Activated CD4-positive, alpha-beta T cell treated with anti-CD3 and anti-CD28 coated beads, Interleukin-2, Interleukin-4, amounts not matched to agents 100 ng/mL and 50 ng/mL, durations not matched to agents 16 hours and 8 hours (primary cell): Measurements from ENCODE around the gene PLXND1.
A peak's percentile ranks its signal among the peaks of the same experiment; 100 is the strongest.

Experiments used
- DNase-seq: peaks from one replicate; pipeline ENCODE4 v3.0.0-alpha.2; 2020; ENCODE audit warnings: low spot score

Gene PLXND1

DNA sequence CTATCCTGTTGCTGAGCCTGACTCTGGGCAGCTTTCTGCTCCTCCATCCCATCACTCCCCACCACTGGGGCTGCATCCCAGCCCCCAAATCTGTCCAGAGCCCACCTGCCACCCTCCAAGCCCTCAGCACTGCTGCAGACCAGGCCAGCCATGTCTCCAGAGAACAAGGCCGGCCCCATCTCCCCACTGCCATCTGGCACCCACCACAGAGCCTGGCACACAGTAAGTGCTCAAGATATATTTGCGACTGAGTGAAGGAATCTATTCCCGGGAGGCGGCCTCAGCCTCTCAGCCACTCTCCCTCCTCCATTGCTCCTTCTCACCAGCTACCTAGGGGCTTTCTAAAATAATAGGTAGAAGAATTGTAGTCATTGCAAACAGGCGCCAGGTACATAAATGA lies 4.8 kb downstream of the PLXND1 start:
- DNase-seq, result no peak

- DNase-seq, result no peak
These were observed 6.1 kb downstream of the PLXND1 start for GRCh38 chr3:129600348-129600747.

GRCh38 chr3:129599607-129600006 lies 6.9 kb downstream of the PLXND1 start:
- DNase-seq, result no peak

- no peak for DNase-seq
These were observed 7.4 kb downstream of the PLXND1 start for GRCh38 chr3:129599073-129599472.

DNA sequence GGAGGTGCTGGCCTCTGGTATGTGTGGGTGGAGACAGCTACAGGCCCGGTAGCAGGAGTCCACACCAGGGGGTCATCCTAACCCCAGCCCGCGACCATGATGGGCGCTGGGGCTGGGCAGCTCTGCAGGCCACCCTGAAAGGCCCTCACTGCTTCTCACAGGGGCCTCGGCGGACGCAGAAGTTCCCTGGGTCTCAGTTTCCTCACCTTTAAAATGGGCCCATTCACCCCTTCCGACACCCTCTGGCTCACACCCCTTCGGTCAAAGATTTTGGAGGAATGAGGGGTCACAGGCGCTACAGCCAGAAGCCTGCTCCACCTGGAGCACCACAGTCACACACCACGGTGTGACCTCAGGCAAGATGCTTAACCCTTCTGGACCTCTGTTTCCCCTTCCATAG lies 8.0 kb downstream of the PLXND1 start:
- DNase-seq, result no peak

DNA sequence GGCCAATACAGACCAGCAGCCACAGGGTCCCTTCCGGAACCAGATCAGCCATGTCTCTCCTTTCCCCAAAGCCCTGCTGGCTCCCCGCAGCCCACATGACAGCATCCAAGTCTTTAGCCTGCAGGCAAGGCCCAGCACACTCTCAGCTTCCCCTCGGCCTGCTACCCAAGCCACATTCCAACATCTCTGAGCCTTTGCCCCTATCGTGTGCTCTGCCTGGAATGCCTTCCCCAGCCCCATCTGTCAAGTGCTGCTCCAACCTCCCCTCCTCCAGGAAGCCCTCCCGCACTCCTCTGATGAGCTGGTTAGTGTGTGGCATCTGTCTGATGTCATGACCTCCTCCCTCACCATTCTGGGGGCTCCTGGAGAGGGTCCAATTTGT lies 8.5 kb downstream of the PLXND1 start:
- DNase-seq, result no peak

DNA sequence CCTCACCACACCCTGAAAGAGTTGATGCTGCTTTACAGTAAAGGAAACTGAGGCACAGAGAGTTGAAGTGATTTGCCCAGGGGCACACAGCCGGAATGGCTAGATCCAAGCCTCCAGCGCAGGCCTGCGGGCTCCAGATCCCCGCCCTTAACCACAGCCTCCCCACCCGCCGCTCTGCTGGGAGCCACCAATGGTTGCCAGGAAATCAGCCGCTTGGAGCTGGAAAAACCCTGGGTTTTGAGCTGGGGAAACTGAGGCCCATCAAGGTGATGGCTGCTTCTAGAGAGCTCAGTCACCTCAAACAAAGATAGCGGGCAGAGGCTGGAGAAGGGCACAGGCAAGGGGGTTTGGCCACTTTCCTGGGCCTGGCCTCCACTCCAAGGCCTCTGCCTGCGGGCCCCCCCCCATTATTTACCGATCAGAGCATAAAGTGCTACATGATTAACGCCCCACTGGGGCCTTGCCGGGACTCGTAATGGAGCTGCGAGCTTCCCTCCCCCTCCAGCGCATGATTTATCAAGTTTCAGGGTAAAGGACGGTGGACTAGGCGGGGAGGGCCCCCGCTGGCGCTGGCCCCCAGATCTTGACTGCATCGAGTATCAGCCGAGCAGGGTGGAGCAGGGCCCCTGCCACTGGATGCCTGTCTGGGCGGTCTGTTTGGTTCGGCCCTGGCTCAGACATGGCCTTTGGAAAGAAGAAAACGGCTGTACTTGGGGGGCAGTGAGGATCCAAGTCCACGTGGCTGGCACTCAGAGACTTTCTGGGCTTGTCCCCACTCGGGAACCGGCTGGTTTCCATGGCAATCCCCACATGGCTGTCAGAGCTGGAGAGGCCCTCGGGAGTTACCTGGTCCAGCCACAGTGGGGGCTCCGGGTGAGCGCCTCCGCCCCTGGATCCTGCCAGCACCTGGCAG lies 9.1 kb downstream of the PLXND1 start:
- DNase-seq, result no peak

GRCh38 chr3:129596194-129597086 lies 10.0 kb downstream of the PLXND1 start:
- no peak for DNase-seq

- no peak for DNase-seq
These were observed 10.8 kb downstream of the PLXND1 start for GRCh38 chr3:129595544-129596193.

DNA sequence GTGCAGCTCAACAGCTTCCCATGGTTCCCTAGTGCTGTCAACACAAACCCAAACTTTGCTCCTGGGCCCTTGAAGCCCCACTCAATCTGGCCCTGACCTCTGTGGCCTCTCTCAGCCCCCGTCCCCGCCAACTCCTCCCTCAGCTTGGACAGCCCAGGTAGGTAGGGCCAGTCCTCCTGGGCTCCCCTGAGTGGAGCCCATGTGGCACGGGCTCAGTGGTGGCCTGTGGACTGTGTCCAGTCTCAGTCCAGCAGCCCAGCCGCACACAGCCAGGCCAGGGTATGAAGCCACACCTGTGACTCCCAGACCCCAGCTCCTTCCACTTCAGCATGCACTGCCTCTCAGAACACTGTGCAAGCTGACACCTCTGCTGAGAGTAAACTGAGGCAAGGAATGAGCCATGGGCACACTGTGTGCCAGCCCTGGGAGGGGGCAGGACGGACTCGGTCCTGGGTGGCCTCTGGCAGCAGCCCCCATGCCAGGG lies 11.5 kb downstream of the PLXND1 start:
- no peak for DNase-seq

GRCh38 chr3:129594409-129594808 lies 12.1 kb downstream of the PLXND1 start:
- DNase-seq, result no peak

GRCh38 chr3:129593595-129594339 lies 12.7 kb downstream of the PLXND1 start:
- peak; percentile 76 for DNase-seq

DNA sequence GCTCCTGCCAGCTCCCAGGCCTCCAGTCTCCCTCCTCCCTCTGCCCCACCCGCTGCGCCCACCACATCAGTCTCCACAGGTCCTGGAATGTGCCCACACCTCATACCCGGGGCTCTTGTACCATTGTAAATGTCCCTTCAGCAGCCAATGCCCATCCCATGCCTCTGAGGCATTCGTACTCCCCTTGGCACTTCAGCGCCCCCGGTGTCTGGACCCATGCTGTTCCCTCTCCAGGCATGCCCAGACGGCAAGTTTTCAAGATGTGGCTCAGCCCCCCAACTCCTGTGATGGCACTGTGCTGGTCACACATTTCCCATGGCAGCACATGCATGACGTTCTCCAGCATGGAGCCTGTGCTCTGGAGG lies 13.3 kb downstream of the PLXND1 start:
- peak; percentile 12 for DNase-seq

DNA sequence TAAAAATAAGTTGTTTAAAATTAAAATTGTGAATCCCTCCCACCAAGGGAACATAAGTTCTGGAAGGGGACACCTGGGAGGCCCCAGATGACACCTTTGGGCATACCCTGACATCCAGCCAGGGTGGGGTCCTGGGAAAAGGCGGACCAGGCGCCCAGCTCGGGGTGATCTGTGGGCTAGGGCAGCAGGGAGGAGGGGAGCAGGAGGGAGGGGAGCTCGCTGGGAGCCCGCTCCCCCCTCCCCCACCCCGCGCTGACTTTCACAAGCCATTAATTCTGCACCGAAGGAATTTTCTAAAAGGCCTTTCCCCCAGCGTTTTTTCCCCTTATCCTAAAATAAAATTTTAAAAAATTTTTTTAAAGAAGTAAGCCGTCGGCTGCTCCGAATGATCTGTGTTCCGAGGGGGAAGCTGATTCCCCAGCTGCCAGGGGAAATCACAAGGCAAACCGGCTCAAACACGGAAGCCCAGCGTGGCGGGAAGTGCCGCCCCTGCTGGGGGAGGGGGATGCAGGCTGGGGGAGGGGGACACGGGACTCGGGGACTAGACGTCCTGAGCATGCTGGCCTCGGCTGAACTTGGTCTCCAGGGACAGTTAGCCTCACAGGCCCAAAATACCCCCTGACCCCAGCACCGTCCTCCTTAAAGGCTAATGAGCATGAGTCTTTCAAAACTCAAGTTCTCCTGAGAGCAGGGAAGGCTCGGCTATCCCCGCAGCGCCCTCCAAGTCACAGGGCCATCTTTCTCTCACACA lies 13.9 kb downstream of the PLXND1 start:
- no peak for DNase-seq

- DNase-seq, result no peak
These were observed 14.5 kb downstream of the PLXND1 start for GRCh38 chr3:129591932-129592331.

- DNase-seq, result no peak
These were observed 16.3 kb downstream of the PLXND1 start for GRCh38 chr3:129590215-129590614.

DNA sequence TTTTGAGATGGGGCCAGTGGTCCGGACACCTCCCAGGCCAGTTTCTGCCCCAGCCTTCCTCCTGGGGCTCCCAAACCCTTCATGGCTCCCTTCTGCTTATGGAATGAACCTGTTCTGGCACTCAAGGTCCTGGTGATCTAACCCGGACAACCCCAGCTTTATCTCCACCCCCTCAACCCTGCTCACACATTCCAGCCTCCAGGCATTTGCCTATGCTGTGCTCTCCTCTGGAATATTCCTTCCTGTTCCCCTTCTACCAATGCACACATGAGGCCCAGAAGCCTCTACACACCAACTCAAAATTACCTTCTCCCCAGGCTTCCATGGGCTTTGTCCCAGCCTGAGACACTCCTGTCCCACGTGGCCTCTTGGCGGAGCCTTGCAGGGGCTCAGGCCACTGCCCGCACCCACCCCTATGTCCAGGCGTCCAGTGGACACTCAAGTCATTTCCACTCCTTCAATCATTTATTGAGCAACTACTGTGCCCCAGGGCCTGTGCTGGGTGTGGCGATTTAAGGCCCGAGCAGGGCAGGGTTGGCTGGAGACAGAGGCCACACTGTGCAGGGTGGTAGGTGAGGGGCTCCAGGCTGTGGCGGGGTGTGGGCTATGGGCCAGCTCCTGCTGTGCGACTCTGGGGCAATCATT lies 18.8 kb downstream of the PLXND1 start:
- no peak for DNase-seq

DNA sequence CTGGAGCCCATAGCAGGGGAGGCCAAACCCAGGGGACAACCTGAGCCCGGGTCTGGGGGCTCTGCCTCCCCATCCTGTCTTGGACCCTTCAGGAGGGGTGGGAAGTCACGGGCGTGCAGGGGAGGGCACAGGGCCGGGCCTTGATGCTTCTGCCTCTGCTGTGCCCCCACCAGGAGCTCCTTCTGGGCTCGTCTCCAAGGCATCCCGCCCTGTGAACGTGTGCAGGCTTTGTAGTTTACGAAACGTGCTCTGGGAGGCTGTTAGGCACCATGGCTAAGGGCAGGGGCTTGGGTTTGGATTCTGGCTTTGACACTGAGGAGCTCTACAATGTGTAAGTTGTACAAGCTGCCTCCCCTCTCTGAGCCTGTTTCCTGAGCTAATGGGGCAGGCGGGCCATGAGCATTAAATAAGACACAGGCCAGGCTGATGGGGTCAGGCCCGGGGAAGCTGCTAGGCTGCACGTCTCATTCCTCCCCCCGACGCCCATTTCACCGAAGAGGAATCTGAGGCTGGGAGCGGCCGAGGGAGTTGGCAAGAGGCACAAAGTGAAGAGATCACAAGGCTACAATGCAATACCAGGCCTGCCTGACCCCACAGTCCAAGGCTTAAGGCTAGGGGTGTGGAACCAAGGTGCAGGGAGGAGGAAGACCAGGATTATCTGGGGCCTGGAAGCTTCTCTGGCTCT lies 19.6 kb downstream of the PLXND1 start:
- DNase-seq, result no peak

GRCh38 chr3:129585949-129586657 lies 20.4 kb downstream of the PLXND1 start:
- no peak for DNase-seq
